GM18499 (cell line): Measurements from ENCODE around the gene PPP2R2C.

Experiments
- ATAC-seq: cut with Tn5 transposase; IDR thresholded peaks from one replicate; pipeline ENCODE4 v1.9.1; 2021; ENCODE audit warnings: moderate number of reproducible peaks; ENCODE audit not compliant: insufficient read depth, unreplicated experiment

PPP2R2C gene

GRCh38 chr4:6298852-6299251 is 173.6 kb downstream of the PPP2R2C start:
- ATAC-seq: no peak

- no peak for ATAC-seq
Measured at GRCh38 chr4:6298035-6298434, 174.4 kb downstream of the PPP2R2C start.

DNA sequence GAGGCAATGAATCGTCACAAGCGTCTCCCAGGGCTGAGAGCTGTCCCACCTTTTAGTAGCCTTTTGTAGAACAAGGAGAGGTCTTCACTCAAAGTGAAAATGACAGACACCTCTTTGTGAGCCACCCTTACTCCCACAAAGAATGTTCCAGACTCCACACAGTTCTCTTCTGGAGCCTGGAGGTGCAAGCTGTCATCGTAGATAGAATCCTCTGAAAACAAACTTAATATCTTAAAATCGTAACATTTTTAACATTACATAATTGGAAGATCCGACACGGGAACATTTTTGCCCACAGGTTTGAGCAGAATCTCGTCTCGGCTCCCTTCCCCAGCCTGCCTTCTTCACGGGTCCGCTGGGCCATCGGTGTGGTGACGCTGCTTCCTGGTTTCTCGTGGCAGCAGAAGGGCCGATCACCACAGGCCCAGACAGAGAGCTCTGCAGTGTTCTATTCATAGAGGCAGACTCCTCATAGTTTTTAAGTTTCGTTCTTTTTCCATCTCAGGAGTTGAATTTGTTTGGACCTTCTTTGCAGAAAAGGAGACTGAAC is 175.1 kb downstream of the PPP2R2C start:
- ATAC-seq: no peak

DNA sequence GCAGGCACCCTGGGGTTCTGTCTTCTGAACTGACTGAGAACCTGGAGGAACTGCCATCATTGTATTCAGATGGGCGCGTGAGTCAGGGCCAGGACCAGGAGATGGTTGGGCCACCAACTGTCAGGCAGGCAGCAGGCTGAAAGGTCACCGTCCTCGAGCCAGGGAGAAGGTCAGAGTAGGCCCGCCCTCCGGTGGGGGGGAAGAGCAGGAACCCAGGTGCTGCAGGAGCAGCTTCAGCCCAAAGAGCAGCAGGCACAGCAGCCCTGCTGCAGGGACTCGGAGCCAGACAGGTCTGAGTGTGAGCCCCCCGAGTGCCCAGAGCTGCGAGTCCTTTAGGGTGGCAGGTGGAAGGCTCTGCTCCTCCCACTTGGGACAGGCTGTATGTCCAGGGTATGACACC is 176.4 kb downstream of the PPP2R2C start:
- ATAC-seq: no peak

GRCh38 chr4:6295495-6295894 is 176.9 kb downstream of the PPP2R2C start:
- no peak for ATAC-seq

- no peak for ATAC-seq
Measured at GRCh38 chr4:6294705-6295421, 177.6 kb downstream of the PPP2R2C start.

DNA sequence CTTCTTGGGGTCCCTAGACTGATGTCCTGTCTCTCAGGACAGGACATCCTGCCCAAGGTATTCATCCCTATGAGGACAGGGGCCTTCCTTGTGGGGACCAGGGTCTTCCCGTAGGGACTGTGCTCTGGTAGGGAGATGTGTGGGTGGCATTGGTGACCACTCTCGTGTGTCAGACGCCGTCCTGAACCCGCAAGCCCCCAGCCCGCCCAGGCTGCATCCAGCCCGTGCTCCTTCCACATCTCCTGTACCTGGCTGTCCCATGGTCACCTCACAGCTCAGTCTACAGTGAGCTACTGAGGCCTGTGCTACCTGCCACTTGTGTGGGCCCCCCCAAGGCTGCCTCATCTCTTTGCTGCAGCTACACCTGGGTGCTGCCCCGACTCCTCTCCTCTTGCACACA is 178.8 kb downstream of the PPP2R2C start:
- ATAC-seq: no peak

DNA sequence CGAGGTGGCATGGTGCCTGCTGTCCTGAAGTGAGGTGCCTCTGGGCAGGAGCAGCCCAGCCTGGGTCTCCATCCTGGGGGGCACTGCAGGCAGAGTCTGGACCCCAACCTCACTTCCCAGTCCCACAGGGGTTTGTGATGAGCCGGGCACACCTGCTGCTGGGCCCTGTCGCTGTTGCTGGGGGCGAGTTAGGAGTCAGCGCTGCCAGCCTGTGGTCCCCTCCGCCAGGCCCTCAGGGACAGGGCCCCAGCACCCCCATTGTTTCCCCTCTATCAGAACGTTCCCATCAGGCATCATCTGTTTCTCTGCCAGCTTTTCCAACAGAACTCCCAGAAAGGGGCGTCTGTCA is 179.3 kb downstream of the PPP2R2C start:
- ATAC-seq: no peak

DNA sequence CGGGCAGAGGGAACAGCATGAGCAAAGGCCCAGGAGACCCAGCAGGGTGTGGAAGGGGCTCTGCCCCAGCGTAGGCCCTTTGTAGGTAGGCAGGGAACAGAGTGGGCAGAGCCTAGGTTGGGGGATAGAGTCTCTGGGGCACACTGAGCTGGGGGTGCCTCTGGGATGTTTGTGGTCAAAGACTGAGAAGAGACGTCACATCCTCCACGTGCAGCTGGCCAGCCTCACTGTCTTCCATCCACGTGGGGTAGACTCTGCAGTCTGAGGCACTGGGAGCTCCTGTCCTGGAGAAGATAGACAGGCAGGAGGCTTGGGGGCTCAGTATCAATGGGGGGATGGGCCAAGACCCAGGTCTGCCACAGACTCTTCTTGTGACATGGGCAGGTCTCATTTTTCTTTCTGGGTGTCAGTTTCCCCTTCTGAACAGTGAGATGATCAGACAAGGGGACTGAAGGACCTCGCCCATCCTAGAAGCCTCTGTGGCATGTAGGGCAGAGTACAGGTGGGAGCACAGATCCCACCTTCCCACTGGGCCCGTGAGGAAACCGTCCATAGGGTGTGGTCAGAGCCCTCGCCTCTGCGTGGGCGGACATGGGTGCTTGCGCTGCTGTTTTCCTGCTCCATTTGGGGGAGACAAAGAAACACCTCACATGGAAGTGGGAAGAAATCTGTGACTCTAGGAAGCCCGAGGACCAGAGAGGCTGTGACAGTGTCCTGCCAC is 179.9 kb downstream of the PPP2R2C start:
- ATAC-seq: no peak

- no peak for ATAC-seq
Measured at GRCh38 chr4:6291784-6292297, 180.6 kb downstream of the PPP2R2C start.

GRCh38 chr4:6290769-6291547 is 181.5 kb downstream of the PPP2R2C start:
- no peak for ATAC-seq

GRCh38 chr4:6290256-6290655 is 182.2 kb downstream of the PPP2R2C start:
- ATAC-seq: no peak

- ATAC-seq: no peak
Measured at GRCh38 chr4:6288871-6289270, 183.5 kb downstream of the PPP2R2C start.

DNA sequence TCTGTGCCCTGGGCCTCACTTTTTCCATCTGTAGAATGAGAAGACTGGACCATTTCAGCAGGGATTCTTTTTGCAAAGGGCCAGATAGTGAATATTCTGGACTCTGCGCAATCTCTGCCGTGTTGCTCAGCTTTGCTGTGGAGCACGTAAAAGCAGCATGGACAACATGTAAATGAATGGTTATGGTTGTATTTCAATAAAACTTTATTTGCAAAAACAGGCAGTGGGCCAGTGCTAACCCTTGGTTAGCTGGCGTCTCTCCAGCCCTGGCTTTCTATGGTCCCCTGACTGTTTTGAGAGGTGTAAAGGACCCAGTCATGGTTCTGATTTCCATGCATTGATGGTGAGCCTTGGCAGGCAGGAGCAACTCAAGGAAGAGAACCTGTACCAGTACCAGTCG is 184.1 kb downstream of the PPP2R2C start:
- ATAC-seq: no peak

DNA sequence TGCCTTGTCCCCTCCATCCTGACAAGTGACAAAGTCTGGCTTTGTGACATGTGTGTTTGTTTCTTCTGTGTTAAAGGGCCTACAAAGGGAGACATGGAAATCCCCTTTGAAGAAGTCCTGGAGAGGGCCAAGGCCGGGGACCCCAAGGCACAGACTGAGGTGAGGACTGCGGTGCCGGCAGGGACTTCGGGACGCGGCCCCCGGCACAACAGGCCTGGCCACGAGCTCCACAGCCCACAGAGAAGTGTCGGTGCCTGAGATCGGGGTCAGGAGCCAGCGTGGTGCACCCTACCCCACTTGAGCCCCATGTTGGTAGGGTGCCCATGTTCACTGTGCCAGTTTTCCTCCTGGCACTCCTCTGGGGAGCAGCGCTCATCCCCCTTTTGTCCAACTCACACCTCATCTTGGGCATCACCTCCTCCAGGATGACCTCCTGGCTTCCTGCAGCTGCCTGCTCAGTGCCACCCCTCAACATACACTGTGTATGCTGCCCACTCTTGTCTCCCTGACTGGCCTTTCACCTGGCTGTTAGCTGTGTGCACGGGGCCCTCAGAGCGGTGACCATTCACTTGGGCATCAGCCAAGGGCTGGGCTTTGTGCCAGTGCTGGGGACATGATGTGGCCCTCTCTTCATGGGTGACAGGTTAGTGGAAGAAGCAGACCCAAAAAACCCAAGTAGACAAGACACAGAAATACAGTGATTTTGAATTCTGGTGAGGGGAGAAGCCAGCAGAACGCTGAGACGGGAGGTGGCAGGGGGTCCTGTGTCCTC is 185.2 kb downstream of the PPP2R2C start:
- ATAC-seq: no peak

GRCh38 chr4:6283282-6283681 is 189.1 kb downstream of the PPP2R2C start:
- ATAC-seq: no peak

- ATAC-seq: no peak
Measured at GRCh38 chr4:6282314-6282771, 190.1 kb downstream of the PPP2R2C start.

- no peak for ATAC-seq
Measured at GRCh38 chr4:6281436-6282313, 190.7 kb downstream of the PPP2R2C start.

DNA sequence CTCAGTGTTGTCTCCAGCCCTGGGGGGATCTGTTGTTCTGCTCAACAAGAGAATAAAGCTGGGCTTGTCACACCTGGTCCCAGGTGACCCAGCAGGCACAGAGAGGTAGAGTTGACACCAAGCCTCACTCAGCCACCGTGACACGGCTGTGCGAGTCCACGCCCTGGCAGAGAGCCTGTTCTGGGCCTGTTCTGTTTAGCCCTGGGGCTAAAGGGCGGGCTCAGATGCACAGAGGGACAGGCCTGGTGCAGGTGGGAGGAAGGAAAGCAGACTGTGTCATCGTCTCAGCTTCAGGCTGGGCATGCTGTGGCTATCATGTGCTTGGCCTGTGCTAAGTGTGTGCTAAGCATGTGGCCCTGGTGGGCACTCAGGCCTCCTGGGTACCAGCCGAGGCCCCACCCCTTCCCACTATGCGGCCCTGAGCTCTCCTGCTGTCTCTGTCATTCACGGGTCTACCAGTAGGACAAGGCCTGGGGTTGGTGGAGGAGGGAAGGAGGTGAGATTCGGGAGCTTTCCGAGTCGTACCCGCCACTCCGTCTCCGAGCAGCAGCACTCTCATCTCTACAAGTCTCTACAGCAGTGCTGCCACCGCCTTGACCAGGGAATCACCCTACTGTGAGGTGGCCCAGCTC is 191.9 kb downstream of the PPP2R2C start:
- ATAC-seq: no peak
